Right renal cortex interstitium (tissue), 3 donors: ENCODE results near the gene FEZF2. TPM values are rescaled to one million over a fixed set of nuclear protein-coding genes. Genes with fewer than 3 reads are reported as not detected.

Source experiments
- DNase-seq, 3 donors: peaks; one replicate each; pipeline ENCODE4 v3.0.0-alpha.2; 2013; ENCODE audit warnings: low read depth in 3 of 3, low spot score in 2 of 3
- polyA plus RNA-seq, 3 donors: library from polyadenylated mRNA; unstranded; fragments of 120-200 nt; gene quantifications; one replicate each; pipeline ENCODE4 v1.2.1, GENCODE V29; 2013; ENCODE audit not compliant: insufficient read length in 3 of 3

The FEZF2 gene
- polyA plus RNA-seq, 3 donors = not detected

DNA sequence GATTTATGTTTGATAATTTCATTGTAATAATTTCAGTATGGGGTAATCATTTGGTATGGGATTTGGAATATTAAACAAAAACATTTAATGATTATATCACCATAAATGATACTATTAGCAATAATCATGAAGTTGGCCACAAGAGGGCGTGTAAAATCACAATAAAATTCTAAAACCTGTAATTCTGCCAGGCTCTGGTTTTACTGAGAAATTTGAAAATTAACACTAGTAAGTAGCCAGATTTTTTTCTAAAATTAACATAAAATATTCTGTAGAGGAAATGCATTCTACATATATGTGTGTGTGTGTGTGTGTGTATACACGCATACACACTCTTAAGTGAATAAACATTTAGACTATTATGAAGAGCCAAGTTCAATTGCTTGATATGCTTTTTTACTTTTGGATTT, 40.5 kb downstream of the FEZF2 start:
- DNase-seq = no peak

DNA sequence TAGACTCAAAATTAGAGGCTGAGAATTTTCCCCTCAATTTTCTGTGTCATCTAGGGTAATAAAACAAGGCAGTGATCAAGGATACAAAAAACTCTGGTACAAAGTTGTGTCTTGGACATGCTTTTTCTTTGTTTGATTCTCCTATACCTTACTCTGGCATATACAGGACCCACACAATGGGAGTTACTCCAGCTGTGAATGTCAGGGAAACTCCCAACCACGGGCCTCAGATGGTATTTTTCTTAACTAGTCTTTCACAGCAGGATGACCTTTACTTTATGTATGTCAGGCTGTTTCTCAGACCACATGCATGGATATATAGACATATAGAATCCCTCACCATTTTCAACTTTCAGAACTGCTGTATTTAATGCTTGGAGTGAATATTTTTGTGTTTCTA, 41.3 kb downstream of the FEZF2 start:
- DNase-seq = no peak

DNA sequence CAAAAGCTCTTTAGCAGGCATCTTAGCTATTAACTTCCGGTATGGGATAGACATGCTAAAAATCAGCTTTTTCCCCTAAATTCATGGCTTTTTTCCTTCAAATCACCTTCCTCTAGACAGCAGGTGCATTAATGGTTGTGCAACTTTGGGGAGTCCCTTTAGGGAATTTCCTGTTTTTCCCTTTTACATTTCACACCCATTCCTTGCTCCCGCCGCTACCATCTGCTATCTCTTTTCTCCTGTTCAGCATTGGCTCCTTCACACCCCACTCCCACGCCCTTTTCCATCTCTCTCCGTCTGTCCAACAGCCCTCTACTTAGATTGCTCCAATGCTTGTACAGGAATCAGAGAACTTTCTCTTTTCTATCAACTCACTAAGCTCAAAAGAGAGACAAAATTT, 43.4 kb downstream of the FEZF2 start:
- DNase-seq = no peak

DNA sequence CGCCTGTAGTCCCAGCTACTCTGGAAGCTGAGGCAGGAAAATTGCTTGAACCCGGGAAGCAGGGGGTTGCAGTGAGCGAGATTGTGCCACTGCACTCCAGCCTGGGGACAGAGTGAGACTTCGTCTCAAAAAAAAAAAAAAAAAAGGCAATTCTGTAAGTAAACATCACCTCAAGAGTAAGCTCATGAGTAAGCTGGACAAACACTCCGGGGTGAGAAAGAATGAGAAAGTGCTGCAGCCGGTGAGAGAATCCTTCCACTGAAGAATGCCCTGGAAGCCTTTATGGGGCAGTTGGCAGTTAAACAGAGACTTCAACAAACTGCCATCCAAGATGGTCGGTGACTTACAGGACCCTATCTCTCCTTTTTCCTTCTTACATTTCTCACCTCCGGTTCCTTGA, 47.5 kb downstream of the FEZF2 start:
- DNase-seq = no peak

DNA sequence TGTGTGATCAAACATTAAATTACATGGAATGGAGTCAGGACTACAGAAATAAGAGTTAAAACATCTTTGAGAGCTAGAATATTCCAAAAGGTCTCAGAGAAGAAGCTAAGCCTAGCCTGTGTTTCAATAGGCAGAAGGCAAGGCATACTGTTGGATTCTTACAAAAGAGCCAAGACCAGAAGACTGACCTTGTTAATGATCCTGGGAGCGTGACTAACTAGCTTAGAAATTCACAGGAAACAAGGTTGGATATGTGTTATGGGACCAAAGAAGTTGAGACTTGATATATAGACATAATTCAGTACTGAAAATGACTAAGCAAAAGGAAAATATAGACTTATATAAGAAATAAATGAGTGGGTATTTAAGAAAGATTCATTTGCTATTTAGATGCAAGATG, 50.1 kb downstream of the FEZF2 start:
- DNase-seq = no peak
